ENCODE measurements around the gene OXT. TPM values are rescaled to one million over a fixed set of nuclear protein-coding genes. Genes with fewer than 3 reads are reported as not detected.

The OXT gene
- not detected in 2 replicates for total RNA-seq

GRCh38 chr20:3071610-3072529 lies at the start of gene OXT:
Gene OXT, plus strand, starts transcription at chr20:3071620. Its CDS starts 36 bp downstream, at chr20:3071656.

GRCh38 chr20:3043322-3043721 lies 28.1 kb upstream of the OXT start, which contains the start of gene GNRH2:
Gene GNRH2, plus strand, starts transcription at chr20:3043622. Its CDS starts 793 bp downstream, at chr20:3044415.

GRCh38 chr20:3045816-3046676 lies 25.4 kb upstream of the OXT start, which contains the start of gene MRPS26:
Gene MRPS26, plus strand, starts transcription at chr20:3046052. Its CDS starts 17 bp downstream, at chr20:3046069.

GRCh38 chr20:3084283-3084985 lies 13.0 kb downstream of the OXT start, which contains the start of gene AVP:
Gene AVP, minus strand, starts transcription at chr20:3084724. Its CDS starts 50 bp downstream, at chr20:3084674.

Other genes with a start within 250 kb of the OXT start
- 20.4 and 59.7 TPM in 2 replicates for gene PCED1A, start 231.0 kb upstream of the OXT start, total RNA-seq
- 32.4 and 45.8 TPM in 2 replicates for gene VPS16, start 230.9 kb upstream of the OXT start, total RNA-seq
- 30.3 and 42.7 TPM in 2 replicates for gene PTPRA, start 198.1 kb upstream of the OXT start, total RNA-seq
- gene GNRH2, start 28.0 kb upstream of the OXT start, total RNA-seq = 0.25 TPM in 1 of 2 replicates, not detected in the other
- 66.2 and 86.5 TPM in 2 replicates for gene MRPS26, start 25.6 kb upstream of the OXT start, total RNA-seq
- gene AVP, start 13.1 kb downstream of the OXT start, total RNA-seq = not detected in 2 replicates
- gene FASTKD5, start 88.2 kb downstream of the OXT start, total RNA-seq = 10.5 and 12.1 TPM in 2 replicates
- 5.1 and 6.2 TPM in 2 replicates for gene UBOX5, start 88.2 kb downstream of the OXT start, total RNA-seq
- gene LZTS3, start 101.9 kb downstream of the OXT start, total RNA-seq = 5.8 and 7.0 TPM in 2 replicates
- 39.3 and 49.4 TPM in 2 replicates for gene DDRGK1, start 133.1 kb downstream of the OXT start, total RNA-seq
- 56.8 and 82.0 TPM in 2 replicates for gene ITPA, start 137.9 kb downstream of the OXT start, total RNA-seq
- 1.1 and 17.6 TPM in 2 replicates for gene SLC4A11, start 167.6 kb downstream of the OXT start, total RNA-seq